A673 (cell line): ENCODE data around the gene TMEM44. TPM values are rescaled to one million over a fixed set of nuclear protein-coding genes. Genes with fewer than 3 reads are reported as not detected.
A peak's percentile ranks its signal among the peaks of the same experiment; 100 is the strongest.

Experiments
- BruUV-seq: library from RNA; stranded (reverse); fragments of 400-500 nt; replicated peaks from 2 replicates; lab custom pipeline; 2021; lab: Mats Ljungman, UMichigan
- CTCF ChIA-PET: fragments of 300-600 bp; sonication (Branson Sonifier 250); formaldehyde crosslinking; loops from one replicate; lab custom pipeline; 2022; ENCODE audit warnings: antibody characterized with exemption; lab: Charles Lee
- POLR2A ChIA-PET: fragments of 300-600 bp; sonication (Branson Sonifier 250); formaldehyde crosslinking; loops from one replicate; lab custom pipeline; 2022; ENCODE audit warnings: antibody characterized with exemption; ENCODE audit not compliant: low non-redundant PET; lab: Charles Lee
- DNase-seq: peaks from one replicate; pipeline ENCODE4 v3.0.0-alpha.2; 2015; ENCODE audit warnings: low spot score
- H3K27ac ChIP-seq: fragments of 200-600 bp; sonication (generic); 2 replicates; pipeline ENCODE4 v1.5.1; 2016; ENCODE audit warnings: mixed run types, low read depth, mild to moderate bottlenecking, mixed read lengths, antibody characterized with exemption, low read length; ENCODE audit not compliant: poor library complexity, severe bottlenecking
- H3K27me3 ChIP-seq: fragments of 200-600 bp; sonication (generic); replicated peaks from 2 replicates; pipeline ENCODE4 v1.6.1; 2017; ENCODE audit warnings: mixed run types, low read depth, mild to moderate bottlenecking, mixed read lengths, antibody characterized with exemption, low read length; ENCODE audit not compliant: insufficient read depth, poor library complexity
- H3K36me3 ChIP-seq: fragments of 200-600 bp; sonication (generic); 2 replicates; pipeline ENCODE4 v1.6.1; 2016; ENCODE audit warnings: mixed run types, mild to moderate bottlenecking, mixed read lengths, antibody characterized with exemption, low read length; ENCODE audit not compliant: insufficient read depth, poor library complexity, severe bottlenecking
- H3K4me1 ChIP-seq: fragments of 200-600 bp; sonication (generic); 2 replicates; pipeline ENCODE4 v1.6.1; 2017; ENCODE audit warnings: mixed run types, mild to moderate bottlenecking, mixed read lengths, antibody characterized with exemption, low read length; ENCODE audit not compliant: insufficient read depth, poor library complexity, severe bottlenecking
- H3K4me3 ChIP-seq: fragments of 200-600 bp; sonication (generic); 2 replicates; pipeline ENCODE4 v1.5.1; 2016; ENCODE audit warnings: low read depth, mixed run types, mild to moderate bottlenecking, mixed read lengths, low read length; ENCODE audit not compliant: poor library complexity, severe bottlenecking
- H3K9me3 ChIP-seq: fragments of 200-600 bp; sonication (generic); 2 replicates; pipeline ENCODE4 v1.6.1; 2016; ENCODE audit warnings: mixed run types, low read depth, mild to moderate bottlenecking, mixed read lengths, antibody characterized with exemption, low read length; ENCODE audit not compliant: poor library complexity, severe bottlenecking
- CTCF ChIP-seq: fragments of 300-800, 200-600 bp; sonication (generic); conservative IDR thresholded peaks from 2 replicates; pipeline ENCODE4 v1.5.1; 2017; ENCODE audit warnings: low read depth, mild to moderate bottlenecking, antibody characterized with exemption, low read length, moderate library complexity, mixed read lengths
- EZH2 ChIP-seq: fragments of 200-600 bp; sonication (generic); IDR thresholded peaks from 2 replicates; pipeline ENCODE4 v1.6.1; 2017; ENCODE audit warnings: borderline replicate concordance, low read depth, mild to moderate bottlenecking, mixed read lengths, antibody characterized with exemption, low read length; ENCODE audit not compliant: poor library complexity, severe bottlenecking
- intact Hi-C: fragments of 100-400 bp; cut with micrococcal nuclease; formaldehyde crosslinking; loops from one replicate; pipeline ENCODE4 v1.10.0; 2022; ENCODE audit not compliant: unreplicated experiment
- total RNA-seq: library from RNA; stranded (reverse); gene quantifications from 2 replicates; pipeline ENCODE4 v1.2.3, GENCODE V29; 2021

TMEM44 gene
- total RNA-seq, 1 experiment from 2014 or later: 20.9 TPM

- ChIA-PET CTCF (no interaction called here), POLR2A (interaction anchor here (0.6 kb wide), 1 partner anchor 12 kb away, joined by 3 read pairs; no protein-coding TSS in a partner anchor)
- peaks cover 16% of the 10 kb centered on the region for H3K4me1 ChIP-seq
- TF ChIP-seq EZH2 (no peak), CTCF (no peak)
- no peak overlapping the region for H3K4me3 ChIP-seq
- no TSS peak for BruUV-seq
- no peaks in the 10 kb centered on the region for H3K9me3 ChIP-seq
- intact Hi-C loops: loop anchor here (5.0 kb wide), 1 partner anchor 100 kb away; no protein-coding TSS in a partner anchor
- no peaks in the 10 kb centered on the region for H3K36me3 ChIP-seq
- no peaks in the 10 kb centered on the region for H3K27me3 ChIP-seq
- DNase-seq: peak; percentile 24
- no peak overlapping the region for H3K27ac ChIP-seq
Measured at GRCh38 chr3:194572143-194572789, 61.0 kb downstream of the TMEM44 start.

- CTCF ChIA-PET: no interaction called here
- POLR2A ChIA-PET: no interaction called here
- Histone ChIP-seq H3K27ac (no peak overlapping the region), H3K4me3 (no peak overlapping the region), H3K36me3 (no peaks in the 10 kb centered on the region), H3K4me1 (peaks cover 16% of the 10 kb centered on the region), H3K27me3 (no peaks in the 10 kb centered on the region), H3K9me3 (no peaks in the 10 kb centered on the region)
- intact Hi-C loops: loop anchor here (5.0 kb wide), 1 partner anchor 99 kb away; no protein-coding TSS in a partner anchor
- BruUV-seq: no TSS peak
- no peak for TF ChIP-seq EZH2
- no peak for TF ChIP-seq CTCF
- DNase-seq: no peak
Measured at GRCh38 chr3:194571491-194572142, 61.6 kb downstream of the TMEM44 start.

- TF ChIP-seq CTCF: no peak
- TF ChIP-seq EZH2: no peak
- no peaks in the 10 kb centered on the region for H3K27me3 ChIP-seq
- H3K27ac ChIP-seq: no peak overlapping the region
- BruUV-seq: no TSS peak
- H3K4me1 ChIP-seq: peaks cover 16% of the 10 kb centered on the region
- H3K36me3 ChIP-seq: no peaks in the 10 kb centered on the region
- H3K9me3 ChIP-seq: no peaks in the 10 kb centered on the region
- DNase-seq: no peak
- CTCF ChIA-PET: no interaction called here
- no peak overlapping the region for H3K4me3 ChIP-seq
- POLR2A ChIA-PET: no interaction called here
- intact Hi-C loops: loop anchor here (5.0 kb wide), 1 partner anchor 99 kb away; no protein-coding TSS in a partner anchor
Measured at GRCh38 chr3:194570898-194571297, 62.3 kb downstream of the TMEM44 start.
